PC-3 (cell line): ENCODE results near the gene CES4A.

Experiments
- CTCF ChIP-seq: fragments of 300-600 bp; sonication (generic); conservative IDR thresholded peaks from 2 replicates; pipeline ENCODE4 v1.5.1; 2017; ENCODE audit warnings: antibody characterized with exemption, low read depth, mild to moderate bottlenecking, low read length
- EZH2 ChIP-seq: fragments of 300-600 bp; sonication (generic); IDR thresholded peaks from one replicate; pipeline ENCODE4 v1.6.1; 2017; ENCODE audit warnings: antibody characterized with exemption, mild to moderate bottlenecking, low read length; ENCODE audit not compliant: unreplicated experiment
- EZH2phosphoT487 ChIP-seq: fragments of 300-600 bp; sonication (generic); IDR thresholded peaks from 2 replicates; pipeline ENCODE4 v1.6.1; 2018; ENCODE audit warnings: mild to moderate bottlenecking, antibody characterized with exemption, low read length, borderline replicate concordance

GRCh38 chr16:67040166-67040565 is 51.8 kb downstream of the CES4A start:
- no peak for TF ChIP-seq EZH2
- TF ChIP-seq CTCF = no peak
- TF ChIP-seq EZH2phosphoT487 = no peak
